GM18951 (cell line): ENCODE data around the gene OLFM1.

Source experiments
- POLR2A ChIP-seq: IDR thresholded peaks from 4 replicates; pipeline ENCODE4 v1.6.1; 2011; ENCODE audit warnings: mild to moderate bottlenecking; ENCODE audit not compliant: insufficient read length, insufficient read depth; ENCODE audit errors: extremely low read depth
- in situ Hi-C: fragments of 300-500 bp; cut with MboI; formaldehyde crosslinking; loops from one replicate; pipeline ENCODE4 v1.12.0; 2022; ENCODE audit warnings: low sequenced_read_pairs, mixed read lengths, inconsistent platforms; ENCODE audit not compliant: unreplicated experiment

The OLFM1 gene

GRCh38 chr9:135087489-135087792 is at the start of gene OLFM1:
TSS of gene OLFM1 (plus strand) at chr9:135087668. CDS start at chr9:135087990, 322 bp downstream.
- no peak for TF ChIP-seq POLR2A
- in situ Hi-C loops, result no loop called here

- no peak for TF ChIP-seq POLR2A
- in situ Hi-C loops, result no loop called here
Observed at GRCh38 chr9:135038331-135038730, 49.1 kb upstream of the OLFM1 start.

- in situ Hi-C loops, result no loop called here
- no peak for TF ChIP-seq POLR2A
Observed at GRCh38 chr9:135038826-135039225, 48.6 kb upstream of the OLFM1 start.

- in situ Hi-C loops, result no loop called here
- TF ChIP-seq POLR2A, result no peak
Observed at GRCh38 chr9:135039266-135039870, 48.1 kb upstream of the OLFM1 start.

- in situ Hi-C loops, result no loop called here
- no peak for TF ChIP-seq POLR2A
Observed at GRCh38 chr9:135039916-135040645, 47.4 kb upstream of the OLFM1 start.

- in situ Hi-C loops, result no loop called here
- no peak for TF ChIP-seq POLR2A
Observed at GRCh38 chr9:135040892-135041291, 46.6 kb upstream of the OLFM1 start.

GRCh38 chr9:135043345-135043744 is 44.1 kb upstream of the OLFM1 start:
- in situ Hi-C loops, result no loop called here

GRCh38 chr9:135045264-135045927 is 42.1 kb upstream of the OLFM1 start:
- in situ Hi-C loops, result no loop called here
- no peak for TF ChIP-seq POLR2A

More at GRCh38 chr9:135043345-135043744, 44.1 kb upstream of the OLFM1 start:
- TF ChIP-seq POLR2A, result no peak

- no peak for TF ChIP-seq POLR2A
- in situ Hi-C loops, result no loop called here
Observed at GRCh38 chr9:135045928-135046738, 41.3 kb upstream of the OLFM1 start.

GRCh38 chr9:135046739-135047350 is 40.6 kb upstream of the OLFM1 start:
- no peak for TF ChIP-seq POLR2A
- in situ Hi-C loops, result no loop called here

- in situ Hi-C loops, result no loop called here
- no peak for TF ChIP-seq POLR2A
Observed at GRCh38 chr9:135047521-135047920, 39.9 kb upstream of the OLFM1 start.

- in situ Hi-C loops, result no loop called here
- no peak for TF ChIP-seq POLR2A
Observed at GRCh38 chr9:135048046-135048757, 39.3 kb upstream of the OLFM1 start.
